Spleen (tissue), 11 donors: Measurements from ENCODE around the gene AKR1B15. TPM values are rescaled to one million over a fixed set of nuclear protein-coding genes. Genes with fewer than 3 reads are reported as not detected.
A peak's percentile ranks its signal among the peaks of the same experiment; 100 is the strongest.

ENCODE experiments used
- DNase-seq: peaks from one replicate; pipeline ENCODE4 v3.0.0-alpha.2; 2020
- H3K27ac ChIP-seq, 8 donors: fragments of 200-600 bp; sonication (generic) in 7 of 8; 1 replicate in 4 of 8; 2 replicates in 4 of 8; pipeline versions ENCODE4 v1.5.0 to v1.8.0; 2016 to 2021; ENCODE audit warnings: inconsistent platforms in 4 of 8, mild to moderate bottlenecking in 4 of 8, moderate library complexity in 1 of 8
- H3K27me3 ChIP-seq, 7 donors: fragments of 200-600 bp; sonication (generic) in 6 of 7; replicated peaks in 1 of 7; 1 replicate in 4 of 7; 2 replicates in 3 of 7; pipeline versions ENCODE4 v1.5.0 to v1.8.0; 2016 to 2021; ENCODE audit warnings: inconsistent platforms in 3 of 7, mild to moderate bottlenecking in 1 of 7
- H3K36me3 ChIP-seq, 6 donors: fragments of 200-600 bp; sonication (generic) in 5 of 6; 1 replicate in 4 of 6; 2 replicates in 2 of 6; pipeline versions ENCODE4 v1.5.0 to v1.8.0; 2016 to 2021; ENCODE audit warnings: inconsistent platforms in 2 of 6
- H3K4me1 ChIP-seq, 6 donors: fragments of 200-600 bp; sonication (generic) in 5 of 6; 1 replicate in 3 of 6; 2 replicates in 3 of 6; pipeline versions ENCODE4 v1.5.0 to v1.8.0; 2016 to 2021; ENCODE audit warnings: inconsistent platforms in 3 of 6
- H3K4me3 ChIP-seq, 8 donors: fragments of 200-600 bp; sonication (generic) in 7 of 8; 1 replicate in 4 of 8; 2 replicates in 4 of 8; pipeline versions ENCODE4 v1.5.0 to v1.8.0; 2016 to 2021; ENCODE audit warnings: inconsistent platforms in 4 of 8, mild to moderate bottlenecking in 4 of 8, moderate library complexity in 2 of 8
- H3K9me3 ChIP-seq, 8 donors: fragments of 200-600 bp; sonication (generic) in 7 of 8; 1 replicate in 4 of 8; 2 replicates in 4 of 8; pipeline versions ENCODE4 v1.5.0 to v1.8.0; 2016 to 2021; ENCODE audit warnings: inconsistent platforms in 4 of 8
- CTCF ChIP-seq, 11 experiments: fragments of 200-600 bp in 7 of 11; fragments of 450-650 bp in 4 of 11; sonication (generic) in 4 of 11; IDR thresholded peaks in 8 of 11; conservative IDR thresholded peaks in 3 of 11; 1 replicate in 7 of 11; 2 replicates in 4 of 11; pipeline versions ENCODE4 v1.4.0 to v1.8.0; 2016 to 2021; ENCODE audit warnings: antibody characterized with exemption in 11 of 11, inconsistent platforms in 4 of 11, mild to moderate bottlenecking in 1 of 11
- POLR2A ChIP-seq, 3 donors: fragments of 450-650 bp; IDR thresholded peaks; one replicate each; pipeline ENCODE4 v1.5.1; 2017; ENCODE audit warnings: antibody characterized with exemption in 3 of 3, mild to moderate bottlenecking in 1 of 3
- POLR2AphosphoS5 ChIP-seq, 3 donors: sonication (generic); formaldehyde crosslinking; IDR thresholded peaks; one replicate each; pipeline ENCODE4 v1.5.1; 2017; ENCODE audit warnings: antibody characterized with exemption in 3 of 3
- WGBS, 5 donors: extraction: QIAGEN DNeasy Blood & Tissue Kit in 3 of 5; methylation state at CpG; one replicate each; pipeline versions ENCODE4 v1.1.5 to v1.1.7; 2013 to 2018; 5-methylcytosine and 5-hydroxymethylcytosine counted together
- intact Hi-C: fragments of 100-400 bp; cut with DNase I; formaldehyde crosslinking; loops from one replicate; pipeline ENCODE4 v1.15.0; 2023; ENCODE audit warnings: low total_unique reads
- polyA plus RNA-seq, 3 donors: library from polyadenylated mRNA; stranded (reverse); fragments of 200-250 nt; gene quantifications; one replicate each; pipeline ENCODE4 v1.2.1, GENCODE V29; 2013
- total RNA-seq, 7 donors: library from RNA; depleted of rRNA in 3 of 7; stranded (reverse); fragments of >200 nt in 3 of 7; fragmentation: NEBNext Ultra II Directional in 4 of 7; extraction: Animal tissue kit (Norgen Biotek cat#: 25700) in 4 of 7; gene quantifications; one replicate each; pipeline versions ENCODE4 v1.1.0 to v1.2.1, GENCODE V29; 2016 to 2021
- donor health status: healthy with polysubstance abuse.
- donor health status: DM: no; HTN: no; CAD: no; lungs with moderate emphysema.
- donor health status: DM: no; HTN: no; CAD: no.
- donor health status: Bipolar disorder and iron deficiency.
- donor health status: healthy.
- donor health status: DM: no; HTN: no; CAD: no.
- donor health status: DM: yes; HTN: yes; CAD: no.

The AKR1B15 gene
- total and polyA plus RNA-seq, 10 donors: not detected

- Histone ChIP-seq H3K27ac (no peak overlapping the region), H3K4me1 (peaks cover 0 to 7% (median 6%) of the 10 kb centered on the region in 6 donors), H3K9me3 (no peaks in the 10 kb centered on the region), H3K27me3 (peaks cover 0 to 19% (median 0%) of the 10 kb centered on the region in 7 donors), H3K36me3 (no peaks in the 10 kb centered on the region), H3K4me3 (peak overlapping the region in 4 of 8 donors; percentile 0 to 55 (median 16))
- peak; percentile 83 for DNase-seq
- intact Hi-C loops: loop anchor here (5.0 kb wide), 1 partner anchor 115 kb away; no protein-coding TSS in a partner anchor
- WGBS, 5 donors: 16 to 29% (median 17%) methylated on average over 16 of the region's 16 CpGs
- TF ChIP-seq POLR2A (IDR thresholded peaks at IDR 0.05) (no peak), CTCF (IDR thresholded peaks at IDR 0.05 in 8 of 11, conservative IDR thresholded peaks at IDR 0.05 in 3 of 11) (peak in 10 of 11 experiments; percentile 38 to 86 (median 79)), POLR2AphosphoS5 (IDR thresholded peaks at IDR 0.05) (no peak)
Measured at GRCh38 chr7:134547397-134548054, 1.4 kb upstream of the AKR1B15 start.

GRCh38 chr7:134549366-134549765, 456 bp downstream of the AKR1B15 start:
- no peak overlapping the region for H3K27ac ChIP-seq
- TF ChIP-seq POLR2A (IDR thresholded peaks at IDR 0.05): no peak
- TF ChIP-seq CTCF (IDR thresholded peaks at IDR 0.05 in 8 of 11, conservative IDR thresholded peaks at IDR 0.05 in 3 of 11): no peak
- no peak for TF ChIP-seq POLR2AphosphoS5 (IDR thresholded peaks at IDR 0.05)
- H3K4me1 ChIP-seq: peaks cover 0 to 7% (median 6%) of the 10 kb centered on the region in 6 donors
- WGBS, 5 donors: 84 to 93% (median 91%) methylated on average over 8 of the region's 8 CpGs
- intact Hi-C loops: loop anchor here (5.0 kb wide), 1 partner anchor 117 kb away; no protein-coding TSS in a partner anchor
- H3K4me3 ChIP-seq: no peak overlapping the region
- no peak for DNase-seq
- no peaks in the 10 kb centered on the region for H3K36me3 ChIP-seq
- H3K9me3 ChIP-seq: no peaks in the 10 kb centered on the region
- peaks cover 0 to 18% (median 0%) of the 10 kb centered on the region in 7 donors for H3K27me3 ChIP-seq

GRCh38 chr7:134552105-134552504, 3.2 kb downstream of the AKR1B15 start:
- no peaks in the 10 kb centered on the region for H3K36me3 ChIP-seq
- intact Hi-C loops: no loop called here
- peaks cover 0 to 9% (median 0%) of the 10 kb centered on the region in 7 donors for H3K27me3 ChIP-seq
- TF ChIP-seq POLR2A (IDR thresholded peaks at IDR 0.05) (no peak), CTCF (IDR thresholded peaks at IDR 0.05 in 8 of 11, conservative IDR thresholded peaks at IDR 0.05 in 3 of 11) (no peak), POLR2AphosphoS5 (IDR thresholded peaks at IDR 0.05) (no peak)
- no peak for DNase-seq
- no peaks in the 10 kb centered on the region for H3K9me3 ChIP-seq
- H3K4me3 ChIP-seq: no peak overlapping the region
- 75 to 86% (median 85%) methylated on average over 7 of the region's 7 CpGs for WGBS, 5 donors
- peaks cover 0 to 7% (median 6%) of the 10 kb centered on the region in 6 donors for H3K4me1 ChIP-seq
- H3K27ac ChIP-seq: no peak overlapping the region

GRCh38 chr7:134553976-134554375, 5.1 kb downstream of the AKR1B15 start:
- 64 to 83% (median 72%) methylated on average over 4 of the region's 4 CpGs for WGBS, 5 donors
- TF ChIP-seq POLR2AphosphoS5 (IDR thresholded peaks at IDR 0.05): no peak
- TF ChIP-seq CTCF (IDR thresholded peaks at IDR 0.05 in 8 of 11, conservative IDR thresholded peaks at IDR 0.05 in 3 of 11): no peak
- no peak for TF ChIP-seq POLR2A (IDR thresholded peaks at IDR 0.05)
- intact Hi-C loops: no loop called here

More at GRCh38 chr7:134553976-134554375, 5.1 kb downstream of the AKR1B15 start:
- DNase-seq: no peak
- no peaks in the 10 kb centered on the region for H3K36me3 ChIP-seq
- H3K9me3 ChIP-seq: no peaks in the 10 kb centered on the region
- no peak overlapping the region for H3K4me3 ChIP-seq
- no peaks in the 10 kb centered on the region for H3K4me1 ChIP-seq
- no peak overlapping the region for H3K27ac ChIP-seq
- H3K27me3 ChIP-seq: peaks cover 0 to 9% (median 0%) of the 10 kb centered on the region in 7 donors
